ENCODE results near the gene NEUROG1. TPM values are rescaled to one million over a fixed set of nuclear protein-coding genes. Genes with fewer than 3 reads are reported as not detected.

NEUROG1 gene
- total RNA-seq: not detected

GRCh38 chr5:135535820-135536801, at the start of gene NEUROG1:
Gene NEUROG1, minus strand, starts transcription at chr5:135535964. Its CDS starts 274 bp downstream, at chr5:135535690.
- Histone ChIP-seq H3K4me1 (no peaks in the 10 kb centered on the region), H3K27ac (no peak within 1 kb of the TSS), H3K36me3 (no peaks in the 10 kb centered on the region), H3K4me3 (peak within 1 kb of the TSS in 2 of 3 donors; percentile 39 to 55), H3K9me3 (no peaks in the 10 kb centered on the region), H3K27me3 (peaks cover 6 to 79% of the 10 kb centered on the region in 2 donors)
- no peak for DNase-seq (ENCODE audit: low spot score in 2 of 2)
- TF ChIP-seq, protein P1, sequence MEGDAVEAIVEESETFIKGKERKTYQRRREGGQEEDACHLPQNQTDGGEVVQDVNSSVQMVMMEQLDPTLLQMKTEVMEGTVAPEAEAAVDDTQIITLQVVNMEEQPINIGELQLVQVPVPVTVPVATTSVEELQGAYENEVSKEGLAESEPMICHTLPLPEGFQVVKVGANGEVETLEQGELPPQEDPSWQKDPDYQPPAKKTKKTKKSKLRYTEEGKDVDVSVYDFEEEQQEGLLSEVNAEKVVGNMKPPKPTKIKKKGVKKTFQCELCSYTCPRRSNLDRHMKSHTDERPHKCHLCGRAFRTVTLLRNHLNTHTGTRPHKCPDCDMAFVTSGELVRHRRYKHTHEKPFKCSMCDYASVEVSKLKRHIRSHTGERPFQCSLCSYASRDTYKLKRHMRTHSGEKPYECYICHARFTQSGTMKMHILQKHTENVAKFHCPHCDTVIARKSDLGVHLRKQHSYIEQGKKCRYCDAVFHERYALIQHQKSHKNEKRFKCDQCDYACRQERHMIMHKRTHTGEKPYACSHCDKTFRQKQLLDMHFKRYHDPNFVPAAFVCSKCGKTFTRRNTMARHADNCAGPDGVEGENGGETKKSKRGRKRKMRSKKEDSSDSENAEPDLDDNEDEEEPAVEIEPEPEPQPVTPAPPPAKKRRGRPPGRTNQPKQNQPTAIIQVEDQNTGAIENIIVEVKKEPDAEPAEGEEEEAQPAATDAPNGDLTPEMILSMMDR (IDR thresholded peaks at IDR 0.05): no peak
- no peak for TF ChIP-seq POLR2AphosphoS5 (IDR thresholded peaks at IDR 0.05)
- no peak for TF ChIP-seq POLR2A (IDR thresholded peaks at IDR 0.05)
- intact Hi-C loops (cut with DNase I; ENCODE audit: low total_unique reads): no loop called here

DNA sequence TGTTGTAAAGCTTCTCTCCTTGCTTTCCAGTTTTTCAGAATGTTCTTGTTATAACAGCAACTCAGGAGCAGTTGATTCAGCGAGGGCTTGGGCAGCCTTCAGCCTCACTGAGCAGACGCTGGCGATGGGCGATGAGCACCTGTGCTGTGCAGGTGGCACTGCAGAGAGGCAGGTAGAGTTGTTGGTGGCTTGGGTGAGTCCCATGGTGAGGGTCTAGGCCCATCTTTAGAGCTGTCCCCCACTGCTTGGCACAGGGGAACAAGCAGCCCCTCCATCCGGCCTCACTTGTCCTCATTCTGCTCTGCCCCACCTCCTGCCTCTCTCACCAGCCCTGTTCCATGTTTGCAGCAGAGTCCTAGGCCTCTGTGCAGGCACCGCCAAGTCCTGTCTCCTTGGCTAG, 49.2 kb upstream of the NEUROG1 start:
- no peaks in the 10 kb centered on the region for H3K27me3 ChIP-seq
- H3K4me3 ChIP-seq: no peak overlapping the region
- intact Hi-C loops (cut with DNase I; ENCODE audit: low total_unique reads): no loop called here
- no peaks in the 10 kb centered on the region for H3K36me3 ChIP-seq
- no peaks in the 10 kb centered on the region for H3K9me3 ChIP-seq
- H3K27ac ChIP-seq: no peak overlapping the region
- H3K4me1 ChIP-seq: no peaks in the 10 kb centered on the region
- TF ChIP-seq, protein P1 (IDR thresholded peaks at IDR 0.05): no peak
- TF ChIP-seq POLR2A (IDR thresholded peaks at IDR 0.05) (no peak), POLR2AphosphoS5 (IDR thresholded peaks at IDR 0.05) (no peak)
- no peak for DNase-seq (ENCODE audit: low spot score in 2 of 2)

GRCh38 chr5:135584276-135584675, 48.5 kb upstream of the NEUROG1 start:
- H3K36me3 ChIP-seq: no peaks in the 10 kb centered on the region
- intact Hi-C loops (cut with DNase I; ENCODE audit: low total_unique reads): no loop called here
- DNase-seq (ENCODE audit: low spot score in 2 of 2): no peak
- peaks cover 0 to 5% of the 10 kb centered on the region in 2 donors for H3K27me3 ChIP-seq
- no peak overlapping the region for H3K27ac ChIP-seq
- H3K9me3 ChIP-seq: no peaks in the 10 kb centered on the region
- no peak for TF ChIP-seq POLR2AphosphoS5 (IDR thresholded peaks at IDR 0.05)
- TF ChIP-seq, protein P1 (IDR thresholded peaks at IDR 0.05): no peak
- TF ChIP-seq POLR2A (IDR thresholded peaks at IDR 0.05): no peak
- no peak overlapping the region for H3K4me3 ChIP-seq
- H3K4me1 ChIP-seq: no peaks in the 10 kb centered on the region

DNA sequence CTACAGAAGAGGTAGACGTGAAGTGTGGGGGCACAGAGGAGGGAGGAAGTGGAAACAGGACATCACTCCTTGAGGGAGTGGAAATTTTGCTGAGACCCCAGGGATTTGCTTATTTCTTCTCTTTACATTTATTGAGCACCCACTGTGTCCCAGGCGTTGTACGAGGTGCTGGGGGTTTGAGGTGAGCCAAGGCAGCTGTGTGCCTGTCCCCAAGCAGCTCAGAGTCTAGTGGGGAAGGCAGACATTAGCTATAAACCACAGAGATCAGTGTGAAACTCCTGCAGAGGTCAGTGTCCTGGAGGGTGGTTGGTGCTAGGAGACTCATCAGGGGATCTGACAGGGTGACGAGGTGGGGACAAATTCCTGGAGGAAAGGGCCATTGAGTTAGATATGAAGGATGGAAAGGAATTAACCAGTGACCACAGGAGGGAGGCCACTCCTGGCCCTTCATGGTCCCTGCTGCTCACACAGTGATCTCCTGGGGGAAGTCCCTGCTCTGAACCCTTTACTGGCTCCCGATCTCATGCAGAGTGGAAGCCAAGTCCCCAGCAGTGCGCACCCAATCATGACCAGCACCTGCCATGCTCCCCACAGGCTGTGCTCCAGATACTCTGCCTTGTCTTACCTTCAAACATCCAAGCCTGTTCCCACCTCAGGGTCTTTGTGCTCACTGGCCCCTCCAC, 46.5 kb upstream of the NEUROG1 start:
- Histone ChIP-seq H3K36me3 (no peaks in the 10 kb centered on the region), H3K9me3 (no peaks in the 10 kb centered on the region), H3K27ac (no peak overlapping the region), H3K4me1 (no peaks in the 10 kb centered on the region), H3K4me3 (no peak overlapping the region), H3K27me3 (peaks cover 0 to 26% of the 10 kb centered on the region in 2 donors)
- TF ChIP-seq POLR2AphosphoS5 (IDR thresholded peaks at IDR 0.05) (no peak), POLR2A (IDR thresholded peaks at IDR 0.05) (no peak)
- TF ChIP-seq, protein P1 (IDR thresholded peaks at IDR 0.05): no peak
- intact Hi-C loops (cut with DNase I; ENCODE audit: low total_unique reads): no loop called here
- no peak for DNase-seq (ENCODE audit: low spot score in 2 of 2)

Data from breast epithelium (tissue), 4 donors.